ENCODE results near the gene HMG20A. TPM values are rescaled to one million over a fixed set of nuclear protein-coding genes. Genes with fewer than 3 reads are reported as not detected.

HMG20A gene
- total RNA-seq, 1 experiment from 2014 or later = 51.2 TPM

DNA sequence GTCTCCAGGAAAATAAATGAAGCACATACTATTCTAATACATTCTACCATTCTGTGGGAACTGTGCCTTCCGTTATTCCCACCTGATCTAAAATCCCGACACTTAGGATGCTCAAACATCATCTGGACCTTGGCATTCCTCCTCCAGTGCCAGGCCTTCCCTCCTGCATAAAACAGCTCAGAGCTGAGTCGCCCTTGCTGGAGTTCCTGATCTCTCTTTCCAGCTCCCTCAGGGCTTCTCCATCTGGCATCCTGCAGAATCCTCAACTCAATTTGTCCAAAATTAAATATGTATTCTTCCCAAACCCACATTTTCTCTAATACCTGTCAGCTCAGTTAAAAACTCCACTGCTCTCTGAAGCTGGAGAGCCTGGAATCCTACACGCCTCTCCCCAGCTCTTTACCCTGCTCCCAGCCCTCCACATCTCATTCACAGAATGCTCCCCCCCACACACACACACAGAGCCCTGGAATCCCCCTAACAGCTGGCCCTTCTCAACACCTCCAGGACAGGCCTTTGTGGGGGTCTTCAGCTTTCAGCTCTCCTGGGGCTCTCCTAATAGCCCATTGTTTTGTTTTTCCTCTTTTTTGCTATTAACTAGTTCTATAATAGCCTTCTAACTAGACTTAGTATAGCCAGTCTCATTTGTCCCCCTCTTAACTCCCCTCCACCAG, 78.5 kb downstream of the HMG20A start:
- no peak for DNase-seq (ENCODE audit: low read depth)

DNA sequence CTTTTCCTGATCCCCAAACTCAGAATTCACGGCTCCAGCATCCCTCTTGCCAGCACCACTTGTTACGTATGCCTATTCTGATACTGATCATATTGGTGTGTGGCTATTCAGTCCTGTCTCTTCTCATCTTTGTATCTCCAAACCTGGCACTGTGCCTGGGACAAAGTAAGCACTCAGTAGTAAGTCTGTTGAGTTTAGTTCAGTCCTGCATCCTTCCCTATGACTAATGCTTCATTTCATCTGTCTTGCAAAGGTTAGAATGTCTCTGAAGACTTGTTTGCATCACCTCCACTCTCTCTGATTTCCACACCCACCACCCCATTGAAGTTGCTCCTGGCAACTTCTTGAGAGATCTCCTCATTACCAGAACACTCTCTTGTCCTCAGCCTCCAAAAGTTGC, 80.3 kb downstream of the HMG20A start:
- peak; percentile 23 for DNase-seq (ENCODE audit: low read depth)

DNA sequence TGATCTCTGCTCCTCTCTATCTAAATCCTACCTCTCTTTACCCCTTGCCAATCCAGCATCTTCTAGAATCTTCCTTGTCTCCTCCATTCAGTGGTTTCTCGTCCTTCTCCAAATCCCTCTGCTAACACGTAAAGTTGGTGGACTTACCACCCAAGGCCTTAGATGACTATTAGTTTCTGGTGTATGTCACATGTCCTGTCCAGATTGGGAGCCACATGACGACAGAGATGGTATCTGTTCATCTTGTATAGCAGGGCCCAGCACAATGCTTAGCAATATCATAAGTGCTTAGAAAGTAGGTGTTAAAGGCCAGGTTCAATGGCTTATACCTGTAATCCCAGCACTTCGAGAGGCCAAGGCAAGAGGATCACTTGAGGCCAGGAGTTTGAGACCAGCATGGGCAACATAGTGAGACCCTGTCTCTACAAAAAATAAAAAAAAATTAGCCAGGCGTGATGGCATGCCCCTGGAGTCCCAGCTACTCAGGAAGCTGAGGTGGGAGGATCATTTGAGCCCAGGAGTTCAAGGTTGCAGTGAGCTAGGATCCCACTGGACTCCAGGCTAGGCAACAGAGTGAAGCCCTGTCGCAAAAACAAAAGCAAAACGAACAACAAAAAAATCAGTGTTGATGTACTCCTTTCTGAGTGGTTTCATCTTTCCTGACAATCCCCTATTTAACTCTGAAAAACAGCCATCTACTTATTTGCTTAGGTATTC, 81.8 kb downstream of the HMG20A start:
- no peak for DNase-seq (ENCODE audit: low read depth)

DNA sequence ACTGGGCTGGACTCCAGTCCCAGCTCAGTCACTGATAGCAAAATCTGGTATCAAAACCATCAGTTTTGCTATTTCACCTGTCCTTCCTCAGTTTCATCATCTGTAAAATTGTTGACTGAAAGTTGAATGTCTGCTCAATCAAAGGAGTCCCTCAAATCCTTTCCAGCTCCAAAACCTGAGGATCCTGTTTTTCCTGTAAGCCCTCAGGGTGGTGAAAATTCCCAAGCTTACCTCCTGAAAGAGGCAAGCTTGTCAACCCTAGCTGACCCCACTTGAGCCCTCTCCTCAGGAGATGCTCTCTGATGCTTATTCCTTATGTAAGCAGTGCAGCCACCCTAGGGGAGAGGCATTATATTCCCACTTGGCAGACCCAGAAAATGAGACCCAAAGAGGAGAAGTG, 82.6 kb downstream of the HMG20A start:
- no peak for DNase-seq (ENCODE audit: low read depth)

DNA sequence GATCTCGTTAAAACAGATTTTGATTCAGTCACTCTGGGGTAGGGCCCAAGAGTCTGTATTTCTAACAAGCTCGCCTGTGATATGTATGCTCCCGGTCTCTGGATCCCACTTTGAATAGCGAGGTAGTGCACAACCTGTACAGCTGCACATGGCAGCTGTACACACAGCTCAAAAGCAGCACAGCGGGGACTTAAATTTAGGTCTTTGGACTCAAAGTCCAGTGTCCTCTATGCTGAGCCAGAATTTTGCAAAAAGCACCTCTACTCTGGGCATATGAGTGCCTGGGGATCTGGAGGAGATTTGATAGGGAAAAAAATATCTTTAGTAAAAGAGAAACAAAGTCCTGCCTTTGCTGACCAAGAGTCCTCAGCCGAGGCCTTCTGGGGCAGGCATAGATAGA, 83.1 kb downstream of the HMG20A start:
- DNase-seq (ENCODE audit: low read depth) = no peak

DNA sequence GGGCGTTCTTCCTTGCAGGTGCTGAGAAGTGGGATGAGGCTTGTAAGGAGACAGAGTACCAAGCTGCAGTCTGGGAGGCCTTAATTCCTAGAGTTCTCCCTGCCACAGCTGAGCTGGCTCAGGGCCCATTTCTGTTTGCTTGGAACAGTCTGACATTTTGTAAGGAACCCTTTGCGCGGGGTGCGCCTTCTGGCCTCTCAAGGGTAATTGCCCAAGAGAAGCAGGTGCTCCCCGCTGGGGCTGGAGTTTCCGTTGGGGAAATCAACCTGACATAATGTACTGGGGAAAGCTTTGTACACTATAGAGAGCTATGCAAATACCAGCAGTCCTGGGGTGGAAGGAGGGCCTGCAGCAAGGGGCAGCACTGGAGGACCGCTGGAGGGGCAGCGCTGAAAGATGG, 83.6 kb downstream of the HMG20A start:
- no peak for DNase-seq (ENCODE audit: low read depth)

DNA sequence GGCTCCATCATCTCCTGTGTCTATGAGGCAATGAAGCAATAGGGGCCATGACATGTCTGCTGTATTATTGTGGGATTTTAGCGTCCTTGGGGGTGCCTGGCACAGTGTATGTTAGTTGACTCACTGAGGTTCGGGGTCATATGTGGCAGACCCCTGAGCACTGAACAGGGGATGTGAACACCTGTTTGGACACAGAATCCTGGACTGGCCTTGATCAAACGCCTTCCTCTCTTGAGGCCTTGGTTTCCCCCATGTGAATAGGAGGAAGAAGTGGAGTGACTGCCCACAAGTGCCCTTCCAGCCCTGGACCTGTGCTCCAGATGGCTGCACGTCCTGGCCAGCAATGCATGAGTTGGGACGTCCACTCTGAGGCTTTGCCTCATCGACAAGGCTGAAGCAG, 84.2 kb downstream of the HMG20A start:
- no peak for DNase-seq (ENCODE audit: low read depth)

DNA sequence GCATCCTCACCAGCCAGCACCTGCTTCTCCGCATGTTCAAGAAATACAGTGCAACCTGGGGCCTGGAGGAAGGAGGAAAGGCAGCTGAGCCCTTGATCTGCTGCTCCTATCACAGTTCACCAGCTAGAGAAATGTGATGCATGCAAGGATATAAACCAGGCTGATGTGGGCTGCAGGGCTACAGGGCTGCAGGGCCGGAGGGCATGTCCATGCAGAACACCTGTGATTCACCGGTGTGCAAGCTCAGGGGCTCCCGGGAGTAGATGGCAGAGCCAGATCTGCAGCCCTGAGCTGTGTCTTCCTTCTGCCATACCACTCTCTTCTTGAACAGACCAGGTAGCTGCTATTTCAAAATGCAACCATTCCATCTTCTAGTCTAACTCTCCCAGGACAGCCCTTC, 84.9 kb downstream of the HMG20A start:
- no peak for DNase-seq (ENCODE audit: low read depth)

DNA sequence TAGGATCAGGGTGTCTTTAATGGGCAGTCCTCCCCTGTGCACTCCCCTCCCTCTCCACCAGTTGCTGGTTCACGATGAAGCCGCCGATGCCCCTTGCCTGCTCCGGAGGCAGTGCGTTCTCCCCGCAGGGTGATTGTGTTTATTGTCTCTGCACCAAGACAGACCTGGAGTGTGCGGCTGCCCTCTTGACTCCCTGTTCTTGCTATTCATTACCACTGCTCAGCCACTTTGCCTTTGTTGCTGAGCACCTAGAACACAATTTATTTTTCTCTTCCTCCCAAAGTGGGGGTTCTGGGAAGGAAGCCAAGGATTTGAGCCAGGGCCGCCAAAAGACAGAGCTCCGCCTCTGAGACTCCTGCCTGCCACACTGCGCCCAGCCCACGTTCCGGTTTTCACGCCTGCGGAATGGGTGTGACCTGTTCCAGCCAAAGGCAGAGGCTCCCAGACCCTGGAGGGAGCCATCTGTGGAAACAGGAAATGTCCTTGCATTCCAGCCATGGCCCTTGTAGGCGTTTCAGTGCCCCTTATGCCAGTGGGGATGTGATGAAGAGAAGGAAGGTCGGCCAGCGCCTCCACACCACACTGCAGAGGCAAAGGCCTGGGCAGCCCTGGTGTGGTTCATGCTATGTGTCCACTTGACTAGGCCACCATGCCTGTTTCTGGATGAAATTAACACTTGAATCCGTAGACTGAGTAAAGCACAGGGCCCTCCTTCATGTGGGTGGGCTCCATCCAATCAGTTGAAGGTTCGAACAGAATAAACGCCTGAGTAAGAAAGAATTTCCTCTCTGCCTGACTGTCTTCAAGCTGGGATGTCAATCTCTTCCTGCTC, 85.8 kb downstream of the HMG20A start:
- no peak for DNase-seq (ENCODE audit: low read depth)

DNA sequence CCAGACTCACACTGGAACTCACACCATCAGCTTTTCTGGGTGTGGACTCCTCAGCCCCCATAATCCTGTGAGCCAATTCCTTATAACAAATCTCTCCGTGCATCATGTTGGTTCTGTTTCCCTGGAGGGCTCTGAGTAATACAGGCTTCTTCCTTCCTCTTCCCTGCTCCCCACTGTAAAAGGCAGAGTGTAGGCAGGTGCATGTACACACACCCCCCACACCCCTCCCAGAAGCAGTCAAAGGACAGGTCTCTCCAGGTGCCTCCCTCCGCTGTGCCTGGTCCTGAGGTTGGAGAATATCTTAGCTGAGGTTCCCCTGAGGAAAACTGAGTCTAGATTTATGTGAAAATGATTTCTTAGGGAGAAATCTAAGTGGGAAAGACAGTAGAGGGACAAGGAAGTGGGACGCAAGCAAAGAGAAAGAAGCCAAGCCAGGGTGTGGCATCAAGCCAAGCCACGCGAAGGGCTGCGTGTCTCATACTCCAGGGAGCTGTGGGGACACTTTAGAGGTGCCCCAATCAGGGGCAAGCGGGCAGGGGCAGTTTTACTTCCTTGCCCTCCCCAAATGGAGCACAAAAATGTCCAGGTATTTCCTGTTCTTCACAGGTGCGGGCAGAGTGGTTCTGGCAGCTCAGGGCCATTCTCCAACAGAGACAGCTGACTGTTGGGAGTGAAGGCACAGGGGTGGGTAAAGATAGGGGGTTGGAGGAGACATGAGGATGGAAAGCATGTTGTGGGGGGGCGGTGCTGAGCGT, 86.6 kb downstream of the HMG20A start:
- DNase-seq (ENCODE audit: low read depth) = peak; percentile 39

DNA sequence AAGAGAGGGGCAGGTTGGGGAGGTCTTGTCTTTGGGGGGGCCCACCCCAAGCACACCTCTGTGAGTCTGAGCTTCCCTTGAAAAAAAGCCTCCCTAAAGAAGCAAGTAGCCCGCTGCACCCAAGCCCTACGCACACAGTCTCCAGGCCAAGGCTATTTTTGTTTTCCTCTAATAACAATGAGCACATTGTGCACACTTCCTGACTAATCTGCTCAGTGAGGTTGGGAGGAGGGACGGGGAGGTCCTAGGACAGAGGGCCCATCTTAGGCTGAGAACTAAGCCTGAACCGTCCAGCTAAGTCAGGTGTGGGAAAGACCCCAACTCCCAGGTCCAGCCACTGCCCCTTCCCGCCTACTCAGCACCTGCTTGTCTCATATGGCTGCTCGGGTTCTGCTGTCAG, 87.2 kb downstream of the HMG20A start:
- DNase-seq (ENCODE audit: low read depth) = peak; percentile 71

DNA sequence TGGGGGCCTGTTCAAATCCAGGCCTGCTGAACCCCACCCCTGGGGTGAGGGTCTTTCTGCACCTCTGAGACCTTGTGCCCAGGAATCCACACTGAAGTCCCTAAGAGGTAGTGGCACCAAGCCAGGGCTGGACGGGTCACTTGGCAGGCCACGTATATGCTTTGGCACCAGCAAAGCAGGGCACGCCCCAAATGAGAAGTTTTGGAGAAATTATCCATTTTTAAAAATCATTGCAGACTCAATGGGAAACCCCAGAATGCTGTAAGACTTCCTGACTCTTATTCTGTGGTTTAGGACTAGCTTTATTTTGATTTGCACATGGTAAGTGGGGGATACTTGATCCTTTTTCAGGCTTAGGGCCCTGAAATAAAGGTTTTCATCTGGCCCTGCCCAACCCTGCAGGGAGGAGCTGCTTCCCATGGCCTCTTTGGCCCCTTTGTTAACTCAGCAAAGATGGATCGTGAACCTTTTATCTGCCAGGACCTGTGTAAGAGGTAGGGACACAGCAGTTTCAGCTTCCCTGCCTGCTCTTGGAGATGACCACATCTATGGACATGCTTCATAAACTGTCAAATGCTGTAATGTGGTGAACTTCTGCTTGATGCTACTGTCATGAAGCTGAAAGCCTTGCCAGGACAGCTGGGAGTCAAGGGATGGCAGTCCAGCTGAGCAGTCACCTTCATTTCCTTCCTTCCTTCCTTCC, 88.0 kb downstream of the HMG20A start:
- peak; percentile 34 for DNase-seq (ENCODE audit: low read depth)

DNA sequence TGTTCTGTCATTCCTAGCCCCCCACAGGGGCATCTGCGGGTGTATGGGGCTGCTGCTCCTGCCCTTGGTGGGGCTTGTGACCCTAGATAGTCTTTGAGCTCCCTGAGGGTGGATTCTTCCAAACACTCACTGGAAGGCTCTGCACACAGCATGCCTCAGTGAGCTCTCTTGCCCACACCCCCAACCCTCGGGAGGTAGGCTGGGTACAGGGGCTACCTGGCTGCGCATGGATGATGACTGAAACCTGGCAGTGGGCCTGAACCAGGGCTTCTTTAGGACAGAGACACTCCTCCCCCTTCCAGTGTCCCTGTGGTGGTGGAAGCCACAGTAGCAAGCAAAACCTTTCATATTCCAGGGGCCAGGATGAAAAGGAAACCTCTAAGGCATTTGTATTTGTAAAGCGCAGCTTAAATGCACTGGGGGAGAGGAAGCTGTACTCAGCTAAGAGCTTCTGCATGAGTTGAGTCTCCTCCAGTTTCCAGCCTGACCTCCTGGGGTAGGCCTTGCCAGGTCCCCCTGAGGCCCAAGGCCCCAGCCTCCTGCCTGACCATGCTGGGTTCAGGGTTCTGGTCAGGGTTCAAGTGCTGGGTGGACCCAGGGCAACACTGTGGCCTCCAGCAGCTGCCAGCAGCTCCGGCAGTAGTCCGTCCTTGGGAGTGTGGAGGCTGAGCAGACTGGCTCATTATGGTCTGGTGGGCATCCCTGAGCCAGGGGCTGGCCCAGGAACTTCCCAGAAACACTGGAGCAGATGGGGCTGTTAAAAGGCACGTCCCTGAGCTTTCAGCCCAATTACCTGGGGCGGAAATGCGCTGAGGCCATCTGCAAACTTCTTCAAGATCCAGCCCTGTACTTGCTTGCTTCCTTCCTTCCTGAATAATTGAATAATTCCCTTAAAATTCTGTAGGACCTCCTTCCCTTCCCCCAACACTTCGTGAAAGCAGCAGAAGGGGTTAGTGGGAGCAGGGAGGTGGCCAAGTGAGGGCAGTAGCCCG, 89.7 kb downstream of the HMG20A start:
- no peak for DNase-seq (ENCODE audit: low read depth)

DNA sequence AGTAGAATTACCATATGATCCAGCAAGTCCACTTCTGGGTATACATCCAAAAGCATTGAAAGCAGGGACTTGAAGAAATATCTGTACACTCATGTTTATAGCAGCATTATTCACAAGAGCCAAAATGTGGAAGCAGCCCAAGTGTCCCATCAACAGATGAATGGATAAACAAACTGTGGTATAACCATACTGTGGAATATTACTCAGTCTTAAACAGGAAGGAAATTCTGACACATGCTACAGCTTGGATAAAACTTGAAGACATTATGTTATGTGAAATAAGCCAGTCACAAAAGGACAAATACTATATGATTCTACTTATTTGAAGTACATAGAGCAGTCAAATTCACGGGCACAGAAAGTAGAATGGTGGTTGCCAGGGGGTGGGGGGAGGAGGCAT, 91.2 kb downstream of the HMG20A start:
- no peak for DNase-seq (ENCODE audit: low read depth)

DNA sequence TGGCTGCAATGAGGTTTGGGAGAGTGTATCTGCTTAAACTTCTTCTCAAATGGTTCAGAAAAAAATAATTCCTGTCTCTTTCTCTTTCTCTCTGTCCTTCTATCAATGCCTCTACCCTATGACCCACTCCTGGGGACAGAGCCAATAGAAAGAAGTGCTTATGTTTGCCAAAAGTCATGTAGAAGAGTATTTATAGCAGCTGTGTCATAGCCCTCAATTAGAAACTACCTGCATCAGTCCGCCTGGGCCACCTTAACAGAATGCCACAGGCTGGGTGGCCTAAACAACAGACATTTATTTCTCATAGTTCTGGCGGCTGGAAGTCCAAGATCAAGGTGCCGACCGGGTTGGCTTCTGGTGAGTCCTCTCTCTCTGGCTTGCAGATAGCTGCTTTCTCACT, 92.5 kb downstream of the HMG20A start:
- DNase-seq (ENCODE audit: low read depth) = peak; percentile 32

DNA sequence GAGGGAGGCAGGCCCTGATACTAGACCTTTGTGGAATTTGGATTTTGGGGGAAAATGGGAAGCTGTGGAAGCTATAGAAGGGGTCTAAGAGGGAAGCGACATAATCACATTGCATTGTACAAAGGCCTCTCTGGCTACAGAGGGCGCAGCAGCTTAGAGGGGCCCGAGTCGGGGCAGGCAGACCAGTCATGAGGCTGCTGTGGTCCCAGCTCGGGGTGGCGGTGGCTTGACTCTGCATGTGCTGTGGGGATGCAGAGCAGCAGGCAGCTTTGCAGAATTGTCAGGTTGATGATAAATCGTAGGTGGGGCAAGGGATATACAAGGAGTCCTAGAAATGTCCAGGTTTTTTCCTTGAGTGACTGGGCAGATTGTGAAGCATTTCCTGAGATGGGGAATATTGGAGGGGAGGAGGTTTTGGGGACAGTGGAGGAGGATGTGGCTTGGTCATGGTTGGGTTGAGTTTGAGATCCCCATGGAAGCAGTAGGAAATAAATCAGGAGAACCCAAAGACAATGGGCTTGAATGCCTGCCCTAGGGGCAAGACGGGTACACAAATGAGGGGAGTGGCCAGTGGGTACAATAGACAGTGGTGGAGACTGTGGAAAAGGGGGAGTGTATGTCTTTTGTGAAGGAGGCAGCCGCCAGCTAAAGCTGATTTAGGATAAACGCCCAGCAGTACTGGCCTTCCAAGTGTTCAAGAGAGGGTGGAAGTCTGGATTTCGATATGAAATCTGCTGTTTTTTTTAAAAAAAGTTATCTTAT, 94.1 kb downstream of the HMG20A start:
- DNase-seq (ENCODE audit: low read depth) = no peak

DNA sequence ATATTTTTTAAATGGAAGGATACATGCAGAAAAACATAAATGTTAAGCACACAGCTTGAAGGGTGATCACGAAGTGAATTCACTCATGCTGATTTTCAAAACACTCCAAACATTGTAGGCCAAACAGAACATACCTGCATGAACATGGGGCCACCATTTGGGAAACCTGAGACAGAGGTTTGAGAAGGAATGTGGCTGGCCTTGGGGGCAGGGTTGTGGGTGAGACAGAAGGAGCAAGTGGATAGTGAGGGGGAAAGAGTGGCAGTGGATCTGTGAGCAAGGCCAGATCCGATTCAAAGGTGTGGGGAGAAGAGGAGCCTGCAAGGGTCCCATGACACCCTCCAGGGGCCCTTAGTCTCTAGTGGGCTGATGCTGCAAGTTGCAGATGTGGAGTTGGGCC, 94.9 kb downstream of the HMG20A start:
- no peak for DNase-seq (ENCODE audit: low read depth)

DNA sequence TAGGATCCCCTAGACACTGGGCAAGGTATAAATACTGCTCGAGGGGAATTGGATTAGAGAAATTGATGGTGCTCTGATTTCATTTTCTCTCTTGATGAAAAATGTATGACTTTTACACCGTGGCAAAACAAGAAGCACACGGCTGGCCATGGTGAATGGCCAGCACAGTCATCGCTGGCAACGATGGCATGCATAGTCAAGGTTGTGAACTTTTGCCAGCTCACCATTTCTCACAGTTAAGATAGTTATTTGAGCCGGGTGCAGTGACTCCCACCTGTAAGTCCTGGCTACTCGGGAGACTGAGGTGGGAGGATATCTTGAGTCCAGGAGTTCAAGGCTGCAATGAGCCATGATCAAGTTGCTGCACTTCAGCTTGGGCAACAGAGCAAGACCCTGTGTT, 95.4 kb downstream of the HMG20A start:
- peak; percentile 81 for DNase-seq (ENCODE audit: low read depth)

DNA sequence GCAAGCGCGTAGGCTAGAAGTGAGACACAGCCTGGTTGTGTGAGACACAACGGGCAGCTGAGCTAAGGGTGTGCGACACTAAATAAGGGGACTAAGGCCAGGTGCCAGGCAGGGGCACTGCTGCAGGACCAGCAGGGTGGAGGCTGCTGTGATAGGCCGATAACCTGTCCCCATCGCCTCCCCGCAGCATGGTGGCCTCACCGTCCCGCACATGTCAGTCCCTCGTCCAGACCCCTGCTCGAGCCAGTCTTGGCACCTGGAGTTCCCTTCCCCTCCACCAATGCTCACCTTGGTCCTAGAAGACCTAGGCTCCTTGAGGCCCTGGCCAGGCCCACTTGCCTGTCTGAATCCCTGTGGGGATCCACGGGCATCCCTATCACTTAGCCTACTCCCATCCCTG, 96.1 kb downstream of the HMG20A start:
- DNase-seq (ENCODE audit: low read depth) = no peak
